ENCODE data around the gene TBC1D9. TPM values are rescaled to one million over a fixed set of nuclear protein-coding genes. Genes with fewer than 3 reads are reported as not detected.

TBC1D9 gene
- total RNA-seq, 1 experiment from 2014 or later, result 9.5 TPM

GRCh38 chr4:140799686-140800225 is 43.6 kb upstream of the TBC1D9 start:
- no peak for TF ChIP-seq FOSL1 (IDR thresholded peaks at IDR 0.05; ENCODE audit: low read depth)
- no peak for TF ChIP-seq REST (IDR thresholded peaks at IDR 0.05; ENCODE audit: low read depth)
- no peak for TF ChIP-seq CEBPB (IDR thresholded peaks at IDR 0.05; ENCODE audit: low read depth)
- no peak for TF ChIP-seq CBX3 (IDR thresholded peaks at IDR 0.05; ENCODE audit: low read depth)
- TF ChIP-seq EGR1 (IDR thresholded peaks at IDR 0.05; ENCODE audit: low read depth), result no peak
- TF ChIP-seq ZFX (IDR thresholded peaks at IDR 0.05), result no peak
- TF ChIP-seq ATF3 (IDR thresholded peaks at IDR 0.05), result no peak
- TF ChIP-seq TCF7L2 (IDR thresholded peaks at IDR 0.05; ENCODE audit: borderline replicate concordance, extremely low read depth, insufficient read depth, insufficient read length), result no peak
- no peak for TF ChIP-seq RAD21 (IDR thresholded peaks at IDR 0.05; ENCODE audit: low read depth)
- no peak for TF ChIP-seq EZH2 (IDR thresholded peaks at IDR 0.05)
- no peak for TF ChIP-seq ZNF274 (IDR thresholded peaks at IDR 0.05; ENCODE audit: low read depth, low read length)
- TF ChIP-seq POLR2AphosphoS5 (IDR thresholded peaks at IDR 0.05; ENCODE audit: low read depth, low read length), result no peak
- no peak for TF ChIP-seq POLR2A (IDR thresholded peaks at IDR 0.05; ENCODE audit: borderline replicate concordance, extremely low read depth, insufficient read depth, insufficient read length)
- no peak for TF ChIP-seq EZH2phosphoT487 (IDR thresholded peaks at IDR 0.05; ENCODE audit: borderline replicate concordance)
- no peak for TF ChIP-seq SP1 (IDR thresholded peaks at IDR 0.05; ENCODE audit: low read depth)
- TF ChIP-seq SRF (IDR thresholded peaks at IDR 0.05; ENCODE audit: low read depth), result no peak
- TF ChIP-seq SIN3A (IDR thresholded peaks at IDR 0.05; ENCODE audit: low read depth), result no peak
- TF ChIP-seq ELF1 (IDR thresholded peaks at IDR 0.05; ENCODE audit: borderline replicate concordance, low read depth), result no peak
- TF ChIP-seq CTCF (IDR thresholded peaks at IDR 0.05 in 2 of 3, conservative IDR thresholded peaks at IDR 0.05 in 1 of 3; ENCODE audit: borderline replicate concordance in 1 of 3, insufficient read depth in 1 of 3, low read depth in 2 of 3, low read length in 2 of 3), result no peak
- Histone ChIP-seq H2AFZ (ENCODE audit: low read depth, low read length, poor library complexity, severe bottlenecking) (no peak overlapping the region), H3K9me3 (ENCODE audit: control insufficient read depth in 1 of 2, insufficient read depth in 1 of 2, low read depth in 1 of 2, low read length in 2 of 2) (no peaks in the 10 kb centered on the region), H3K79me2 (ENCODE audit: insufficient read depth, low read length) (no peaks in the 10 kb centered on the region), H3K27ac (ENCODE audit: low read depth, low read length) (no peak overlapping the region), H3K4me3 (replicated peaks in 1 of 2; ENCODE audit: low read depth in 1 of 2, low read length in 2 of 2) (no peak overlapping the region), H4K20me1 (ENCODE audit: insufficient read depth) (no peaks in the 10 kb centered on the region), H3K4me2 (ENCODE audit: low read length) (no peak overlapping the region), H3K4me1 (ENCODE audit: control insufficient read depth in 1 of 2, insufficient read depth in 2 of 2, low read length in 2 of 2) (no peaks in the 10 kb centered on the region), H3K36me3 (ENCODE audit: control insufficient read depth in 1 of 2, insufficient read depth in 2 of 2, low read length in 2 of 2) (no peaks in the 10 kb centered on the region), H3K9ac (ENCODE audit: low read length) (no peak overlapping the region), H3K27me3 (ENCODE audit: insufficient read depth, low read length) (no peaks in the 10 kb centered on the region), H3K9me2 (ENCODE audit: insufficient read depth) (no peaks in the 10 kb centered on the region)
- RAD21 ChIA-PET (ENCODE audit: low non-redundant PET in 1 of 2, low total read pairs in 2 of 2, uncharacterized antibody in 2 of 2, unreplicated experiment in 2 of 2), result no interaction called here
- intact Hi-C loops (cut with micrococcal nuclease), result no loop called here
- BruUV-seq (replicated peaks), result no TSS peak
- CTCF ChIA-PET, result no interaction called here
- DNase-seq (ENCODE audit: low read depth, low spot score) (no peak), ATAC-seq (no peak)
- POLR2A ChIA-PET, result no interaction called here
